PC-3 (cell line): ENCODE data around the gene CYP19A1. TPM values are rescaled to one million over a fixed set of nuclear protein-coding genes. Genes with fewer than 3 reads are reported as not detected.

Source experiments
- ATAC-seq: fragments of 200-7000 bp; cut with Tn5 transposase; 2 replicates; pipeline ENCODE4 v1.9.1; 2020; ENCODE audit warnings: mild to moderate bottlenecking, moderate library complexity
- BruUV-seq: library from RNA; stranded (reverse); fragments of 400-500 nt; replicated peaks from 2 replicates; lab custom pipeline; 2021; lab: Mats Ljungman, UMichigan
- CTCF ChIA-PET: fragments of 300-600 bp; sonication (Branson Sonifier 250); formaldehyde crosslinking; loops from one replicate; lab custom pipeline; 2022; ENCODE audit warnings: antibody characterized with exemption; lab: Charles Lee
- POLR2A ChIA-PET: fragments of 300-600 bp; sonication (Branson Sonifier 250); formaldehyde crosslinking; loops from one replicate; lab custom pipeline; 2022; ENCODE audit warnings: antibody characterized with exemption; ENCODE audit not compliant: unreplicated experiment; lab: Charles Lee
- DNase-seq: peaks from one replicate; pipeline ENCODE4 v3.0.0-alpha.2; 2015
- H2AFZ ChIP-seq: fragments of 300-600 bp; sonication (generic); 2 replicates; pipeline ENCODE4 v1.6.0; 2016; ENCODE audit warnings: antibody characterized with exemption, low read length
- H3F3A ChIP-seq: fragments of 300-600 bp; sonication (generic); one replicate; pipeline ENCODE4 v1.6.0; 2017; ENCODE audit warnings: antibody characterized with exemption, low read length, control low read depth, mild to moderate bottlenecking; ENCODE audit not compliant: unreplicated experiment
- H3K27ac ChIP-seq: fragments of 300-600 bp; sonication (generic); 2 replicates; pipeline ENCODE4 v1.5.1; 2016; ENCODE audit warnings: mild to moderate bottlenecking, low read length
- H3K27me3 ChIP-seq: fragments of 300-600 bp; sonication (generic); 2 replicates; pipeline ENCODE4 v1.6.1; 2016; ENCODE audit warnings: low read length, mixed read lengths
- H3K36me3 ChIP-seq: fragments of 300-600 bp; sonication (generic); 2 replicates; pipeline ENCODE4 v1.6.1; 2016; ENCODE audit warnings: low read depth, mixed run types, low read length, mixed read lengths
- H3K4me1 ChIP-seq: fragments of 300-600 bp; sonication (generic); 2 replicates; pipeline ENCODE4 v1.5.1; 2016; ENCODE audit warnings: low read length; ENCODE audit not compliant: insufficient read depth
- H3K4me2 ChIP-seq: fragments of 300-600 bp; sonication (generic); 2 replicates; pipeline ENCODE4 v1.6.0; 2016; ENCODE audit warnings: low read length
- H3K4me3 ChIP-seq: fragments of 300-600 bp; sonication (generic); 2 replicates; pipeline ENCODE4 v1.5.1; 2016; ENCODE audit warnings: mild to moderate bottlenecking, low read length, mixed read lengths
- H3K79me2 ChIP-seq: fragments of 300-600 bp; sonication (generic); 2 replicates; pipeline ENCODE4 v1.6.1; 2017; ENCODE audit warnings: low read length, mixed read lengths
- H3K9ac ChIP-seq: fragments of 300-600 bp; sonication (generic); 2 replicates; pipeline ENCODE4 v1.6.0; 2016; ENCODE audit warnings: mild to moderate bottlenecking, low read length
- H3K9me2 ChIP-seq: fragments of 300-600 bp; sonication (generic); replicated peaks from 2 replicates; pipeline ENCODE4 v1.6.1; 2016; ENCODE audit warnings: mixed run types, low read length, mixed read lengths
- H3K9me3 ChIP-seq: fragments of 300-600 bp; sonication (generic); 2 replicates; pipeline ENCODE4 v1.6.1; 2016; ENCODE audit warnings: low read length, mixed read lengths
- H4K20me1 ChIP-seq: fragments of 300-600 bp; sonication (generic); 2 replicates; pipeline ENCODE4 v1.6.1; 2016; ENCODE audit warnings: low read length, mixed read lengths
- CTCF ChIP-seq: fragments of 300-600 bp; sonication (generic); conservative IDR thresholded peaks from 2 replicates; pipeline ENCODE4 v1.5.1; 2017; ENCODE audit warnings: antibody characterized with exemption, low read depth, mild to moderate bottlenecking, low read length
- EZH2 ChIP-seq: fragments of 300-600 bp; sonication (generic); IDR thresholded peaks from one replicate; pipeline ENCODE4 v1.6.1; 2017; ENCODE audit warnings: antibody characterized with exemption, mild to moderate bottlenecking, low read length; ENCODE audit not compliant: unreplicated experiment
- EZH2phosphoT487 ChIP-seq: fragments of 300-600 bp; sonication (generic); IDR thresholded peaks from 2 replicates; pipeline ENCODE4 v1.6.1; 2018; ENCODE audit warnings: mild to moderate bottlenecking, antibody characterized with exemption, low read length, borderline replicate concordance
- intact Hi-C: fragments of 100-400 bp; cut with micrococcal nuclease; formaldehyde crosslinking; loops from 2 replicates; pipeline ENCODE4 v1.9.0; 2023
- total RNA-seq: library from RNA; depleted of rRNA; stranded (reverse); fragments of >200 nt; gene quantifications from 2 replicates; pipeline ENCODE4 v1.2.3, GENCODE V29; 2014

CYP19A1 gene
- total RNA-seq, 1 experiment from 2014 or later: not detected

DNA sequence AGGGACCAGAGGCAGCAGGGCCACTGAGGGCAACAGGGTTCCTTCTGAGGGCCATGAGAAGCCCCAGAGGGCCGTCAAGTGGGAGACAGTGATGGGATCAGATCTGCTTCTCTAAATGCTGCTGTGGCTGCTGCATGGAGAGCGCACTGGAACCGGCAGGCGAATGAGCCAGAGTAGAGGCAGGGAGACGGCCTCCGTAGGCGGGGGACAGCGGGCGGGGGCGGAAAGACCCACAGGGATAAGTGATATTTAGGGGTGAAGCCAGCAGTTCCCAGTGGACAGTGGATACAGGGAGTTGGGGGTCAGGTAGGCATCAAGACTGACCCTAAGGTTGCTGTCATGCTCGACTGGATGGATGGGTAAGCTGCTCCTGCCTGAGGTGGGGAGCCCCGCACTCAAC is 48.1 kb upstream of the CYP19A1 start:
- H3K4me2 ChIP-seq: no peak overlapping the region
- no peaks in the 10 kb centered on the region for H3K9me2 ChIP-seq
- no peaks in the 10 kb centered on the region for H3K27me3 ChIP-seq
- intact Hi-C loops: no loop called here
- DNase-seq (no peak), ATAC-seq (no peak)
- ChIA-PET CTCF (no interaction called here), POLR2A (no interaction called here)
- no peak overlapping the region for H2AFZ ChIP-seq
- H4K20me1 ChIP-seq: no peaks in the 10 kb centered on the region
- BruUV-seq: no TSS peak
- no peaks in the 10 kb centered on the region for H3K4me1 ChIP-seq
- H3K9me3 ChIP-seq: no peaks in the 10 kb centered on the region
- no peak overlapping the region for H3K9ac ChIP-seq
- H3F3A ChIP-seq: no peaks in the 10 kb centered on the region
- no peak overlapping the region for H3K27ac ChIP-seq
- H3K79me2 ChIP-seq: no peaks in the 10 kb centered on the region
- H3K4me3 ChIP-seq: no peak overlapping the region
- TF ChIP-seq EZH2phosphoT487: no peak
- no peak for TF ChIP-seq CTCF
- no peak for TF ChIP-seq EZH2
- H3K36me3 ChIP-seq: no peaks in the 10 kb centered on the region

GRCh38 chr15:51386029-51386428 is 47.6 kb upstream of the CYP19A1 start:
- Histone ChIP-seq H3K9ac (no peak overlapping the region), H3K4me3 (no peak overlapping the region), H3K9me3 (no peaks in the 10 kb centered on the region), H3K27ac (no peak overlapping the region), H3K4me2 (no peak overlapping the region), H3K9me2 (no peaks in the 10 kb centered on the region), H3K4me1 (no peaks in the 10 kb centered on the region), H4K20me1 (no peaks in the 10 kb centered on the region), H3K79me2 (no peaks in the 10 kb centered on the region), H2AFZ (no peak overlapping the region), H3K36me3 (peaks cover 2% of the 10 kb centered on the region; the same call in 1 of the 2 replicates), H3K27me3 (no peaks in the 10 kb centered on the region), H3F3A (no peaks in the 10 kb centered on the region)
- TF ChIP-seq CTCF (no peak), EZH2phosphoT487 (no peak), EZH2 (no peak)
- intact Hi-C loops: no loop called here
- BruUV-seq: no TSS peak
- CTCF ChIA-PET: no interaction called here
- no peak for DNase-seq
- no peak for ATAC-seq
- POLR2A ChIA-PET: no interaction called here

DNA sequence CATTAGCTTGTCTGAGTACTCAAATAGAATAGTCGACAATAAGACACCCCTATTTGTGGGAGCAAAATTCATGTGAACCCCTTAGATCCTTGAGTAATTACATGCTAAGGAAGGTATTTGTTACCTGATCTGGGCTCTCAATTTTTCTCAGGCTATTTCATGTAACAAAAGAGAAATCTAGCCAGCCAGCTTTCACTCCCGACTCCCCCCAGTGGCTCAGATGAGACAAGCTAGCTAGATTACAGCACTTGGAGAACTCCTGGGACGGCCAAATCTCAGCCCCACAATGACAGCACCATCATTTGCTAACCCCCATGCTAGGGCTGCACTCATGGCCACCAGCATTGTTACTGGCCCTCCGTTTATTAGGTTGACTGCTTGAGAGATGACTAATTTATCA is 44.4 kb upstream of the CYP19A1 start:
- no peak overlapping the region for H3K27ac ChIP-seq
- TF ChIP-seq CTCF (peak; percentile 63), EZH2 (no peak)
- no peak overlapping the region for H3K9ac ChIP-seq
- no peaks in the 10 kb centered on the region for H3K79me2 ChIP-seq
- intact Hi-C loops: loop anchor here (5.0 kb wide), 2 partner anchors 115 to 220 kb away; no protein-coding TSS in a partner anchor
- POLR2A ChIA-PET: no interaction called here
- H3K4me2 ChIP-seq: no peak overlapping the region
- H3K27me3 ChIP-seq: no peaks in the 10 kb centered on the region
- no peaks in the 10 kb centered on the region for H4K20me1 ChIP-seq
- H3K9me3 ChIP-seq: no peaks in the 10 kb centered on the region
- H2AFZ ChIP-seq: no peak overlapping the region
- ATAC-seq (peak; percentile 36; the same call in 1 of the 2 replicates), DNase-seq (peak; percentile 60)
- H3K4me1 ChIP-seq: no peaks in the 10 kb centered on the region
- no peak overlapping the region for H3K4me3 ChIP-seq
- H3K9me2 ChIP-seq: no peaks in the 10 kb centered on the region
- BruUV-seq: no TSS peak
- H3K36me3 ChIP-seq: peaks cover 2% of the 10 kb centered on the region; the same call in 1 of the 2 replicates
- H3F3A ChIP-seq: no peaks in the 10 kb centered on the region
- CTCF ChIA-PET: interaction anchor here (0.6 to 3.5 kb wide), 9 partner anchors 30 to 284 kb away, joined by 3 to 25 read pairs (median 3); no protein-coding TSS in a partner anchor
